ENCODE results near the gene CCNI2. TPM values are rescaled to one million over a fixed set of nuclear protein-coding genes. Genes with fewer than 3 reads are reported as not detected.

Gene CCNI2
- total and polyA plus RNA-seq, 9 of the 15 experiments (the other 6 are each of a cell fraction or from before 2014, with no cell fraction given) = 0.05 to 1.7 (median 0.81) TPM; not detected in 5

GRCh38 chr5:132776131-132776937 lies 29.1 kb downstream of the CCNI2 start (continued):
- TF ChIP-seq HSF4 (CRISPR knock-in tag; IDR thresholded peaks at IDR 0.05; ENCODE audit: borderline replicate concordance) (no peak), MITF (IDR thresholded peaks at IDR 0.05) (no peak), RB1 (IDR thresholded peaks at IDR 0.05; ENCODE audit: low read depth) (no peak), SNIP1 (IDR thresholded peaks at IDR 0.05; ENCODE audit: low read depth) (no peak), ETV6 (IDR thresholded peaks at IDR 0.05; ENCODE audit: borderline replicate concordance in 1 of 2, low read depth in 2 of 2, low read length in 1 of 2) (no peak), ETV6 (CRISPR knock-in tag; IDR thresholded peaks at IDR 0.05; ENCODE audit: borderline replicate concordance) (no peak), ZNF280A (IDR thresholded peaks at IDR 0.05; ENCODE audit: low read depth, partially characterized antibody) (no peak), ARID3B (CRISPR knock-in tag; IDR thresholded peaks at IDR 0.05; ENCODE audit: borderline replicate concordance) (no peak), ZBTB49 (CRISPR knock-in tag; IDR thresholded peaks at IDR 0.05; ENCODE audit: borderline replicate concordance) (no peak), THRB (CRISPR knock-in tag; conservative IDR thresholded peaks at IDR 0.05) (no peak), NFATC3 (IDR thresholded peaks at IDR 0.05) (no peak), MCM5 (IDR thresholded peaks at IDR 0.05; ENCODE audit: low read depth) (no peak), BRF2 (IDR thresholded peaks at IDR 0.05; ENCODE audit: borderline replicate concordance, insufficient read depth, insufficient read length) (no peak), KLF13 (tag; IDR thresholded peaks at IDR 0.05; ENCODE audit: borderline replicate concordance, low read depth) (no peak), NFIX (CRISPR knock-in tag; IDR thresholded peaks at IDR 0.05; ENCODE audit: low read depth) (no peak; the same call in 1 of the 2 replicates), SLC30A9 (CRISPR knock-in tag; IDR thresholded peaks at IDR 0.05) (no peak)

Data from K562 (cell line).